HepG2 (cell line): ENCODE measurements around the gene SGSM1. TPM values are rescaled to one million over a fixed set of nuclear protein-coding genes. Genes with fewer than 3 reads are reported as not detected.

ENCODE experiments used
- ATAC-seq: fragments of 200-7000 bp; cut with Tn5 transposase; 3 replicates; pipeline ENCODE4 v1.9.1; 2020; ENCODE audit warnings: mild to moderate bottlenecking, moderate library complexity
- BruUV-seq: library from RNA; stranded (reverse); fragments of 400-500 nt; replicated peaks from 2 replicates; lab custom pipeline; 2021; lab: Mats Ljungman, UMichigan
- CTCF ChIA-PET: fragments of 300-600 bp; formaldehyde crosslinking; extraction: SDS; loops from one replicate; lab custom pipeline; 2021; ENCODE audit warnings: low total read pairs, inconsistent platforms, low intra/inter-chr PET ratio; lab: Yijun Ruan, JAX
- POLR2A ChIA-PET: fragments of 350-600 bp; sonication (Branson Sonifier 250); formaldehyde crosslinking; loops from one replicate; lab custom pipeline; 2020; ENCODE audit warnings: antibody characterized with exemption, inconsistent platforms; lab: Yijun Ruan, JAX
- DNase-seq: peaks from one replicate; pipeline ENCODE4 v3.0.0-alpha.2; 2015; ENCODE audit warnings: low spot score
- FAIRE-seq: peaks from 3 replicates; lab custom pipeline; 2011; peaks lifted over from hg19 to GRCh38; lab: Jason Lieb, UNC
- H2AFZ ChIP-seq: one replicate; pipeline ENCODE4 v1.6.1; 2011; ENCODE audit warnings: low read length, inconsistent platforms
- H3K27ac ChIP-seq: fragments of 300-600 bp; 3 replicates; pipeline ENCODE4 v1.8.0; 2011; ENCODE audit warnings: mixed run types, mild to moderate bottlenecking, mixed read lengths, low read length, inconsistent platforms; ENCODE audit not compliant: insufficient read depth; ENCODE audit errors: extremely low read length
- H3K27me3 ChIP-seq, 2 experiments: fragments of 200-600 bp in 1 of 2; 2 replicates in 1 of 2; 3 replicates in 1 of 2; pipeline versions ENCODE4 v1.6.0 to v1.8.0; 2011; ENCODE audit warnings: low read length in 2 of 2, mild to moderate bottlenecking in 2 of 2, moderate library complexity in 2 of 2, inconsistent platforms in 1 of 2; ENCODE audit not compliant: insufficient read depth in 2 of 2, control insufficient read depth in 1 of 2
- H3K36me3 ChIP-seq, 2 experiments: fragments of 200-600 bp in 1 of 2; replicated peaks in 1 of 2; 2 replicates in 1 of 2; 3 replicates in 1 of 2; pipeline versions ENCODE4 v1.5.1 to v1.8.0; 2011; ENCODE audit warnings: low read length in 2 of 2, inconsistent platforms in 1 of 2; ENCODE audit not compliant: insufficient read depth in 2 of 2, control insufficient read depth in 1 of 2
- H3K4me1 ChIP-seq: 2 replicates; pipeline ENCODE4 v1.5.1; 2012; ENCODE audit warnings: low read length, inconsistent platforms; ENCODE audit not compliant: insufficient read depth
- H3K4me2 ChIP-seq: 2 replicates; pipeline ENCODE4 v1.6.0; 2011; ENCODE audit warnings: low read depth, low read length, inconsistent platforms
- H3K4me3 ChIP-seq, 3 experiments: fragments of 200-600 bp in 1 of 3; sonication (generic), shearing (Covaris generic) in 1 of 3; replicated peaks in 1 of 3; 2 replicates each; pipeline ENCODE4 v1.5.1; 2011 to 2016; ENCODE audit warnings: low read length in 3 of 3, inconsistent platforms in 2 of 3, low read depth in 2 of 3, mild to moderate bottlenecking in 2 of 3, control low read depth in 1 of 3, mixed read lengths in 1 of 3; ENCODE audit not compliant: insufficient read depth in 1 of 3
- H3K79me2 ChIP-seq: one replicate; pipeline ENCODE4 v1.6.1; 2011; ENCODE audit warnings: low read length, inconsistent platforms; ENCODE audit not compliant: insufficient read depth
- H3K9ac ChIP-seq: 2 replicates; pipeline ENCODE4 v1.6.0; 2011; ENCODE audit warnings: mild to moderate bottlenecking, low read depth, low read length, inconsistent platforms; ENCODE audit not compliant: insufficient read depth
- H3K9me3 ChIP-seq: 2 replicates; pipeline ENCODE4 v1.5.1; 2012; ENCODE audit warnings: mild to moderate bottlenecking, low read length
- H4K20me1 ChIP-seq: 2 replicates; pipeline ENCODE4 v1.6.0; 2011; ENCODE audit warnings: inconsistent platforms, mild to moderate bottlenecking, low read length, moderate library complexity; ENCODE audit not compliant: insufficient read depth
- AHDC1 ChIP-seq: sonication (generic); formaldehyde crosslinking; IDR thresholded peaks from 2 replicates; pipeline ENCODE4 v1.5.1; 2020; ENCODE audit warnings: mild to moderate bottlenecking, missing genetic modification reagents, borderline replicate concordance
- CHCHD3 ChIP-seq: sonication (generic); formaldehyde crosslinking; IDR thresholded peaks from 2 replicates; pipeline ENCODE4 v1.8.0; 2022; ENCODE audit warnings: mild to moderate bottlenecking, missing genetic modification reagents, moderate library complexity
- KMT2B ChIP-seq: IDR thresholded peaks from 2 replicates; pipeline ENCODE4 v1.6.1; 2016; ENCODE audit warnings: missing genetic modification reagents, missing compliant biosample characterization
- NBN ChIP-seq: fragments of 450-650 bp; conservative IDR thresholded peaks from 2 replicates; pipeline ENCODE4 v1.6.1; 2017
- SAFB2 ChIP-seq: sonication (generic); formaldehyde crosslinking; IDR thresholded peaks from 2 replicates; pipeline ENCODE4 v1.5.1; 2020; ENCODE audit warnings: missing genetic modification reagents, low read depth, mild to moderate bottlenecking, borderline replicate concordance
- SAP130 ChIP-seq: IDR thresholded peaks from 2 replicates; pipeline ENCODE4 v1.6.1; 2016; ENCODE audit warnings: low read depth
- ZFP36 ChIP-seq: fragments of 150-350 bp; IDR thresholded peaks from 2 replicates; pipeline ENCODE4 v1.6.1; 2018; ENCODE audit warnings: borderline replicate concordance, low read length, low read depth; ENCODE audit not compliant: partially characterized antibody
- ZMYM2 ChIP-seq: sonication (generic); formaldehyde crosslinking; IDR thresholded peaks from 2 replicates; pipeline ENCODE4 v1.8.0; 2022; ENCODE audit warnings: mild to moderate bottlenecking, missing genetic modification reagents
- ZNF224 ChIP-seq: sonication (generic); formaldehyde crosslinking; IDR thresholded peaks from 2 replicates; pipeline ENCODE4 v1.5.0; 2020; ENCODE audit warnings: mild to moderate bottlenecking, missing genetic modification reagents
- ZNF33B ChIP-seq: sonication (generic); formaldehyde crosslinking; IDR thresholded peaks from 2 replicates; pipeline ENCODE4 v1.5.1; 2020; ENCODE audit warnings: mild to moderate bottlenecking, missing genetic modification reagents
- ZNF354B ChIP-seq: sonication (generic); formaldehyde crosslinking; IDR thresholded peaks from 2 replicates; pipeline ENCODE4 v1.8.0; 2022; ENCODE audit warnings: mild to moderate bottlenecking, missing genetic modification reagents
- ZNF44 ChIP-seq: sonication (generic); formaldehyde crosslinking; IDR thresholded peaks from 2 replicates; pipeline ENCODE4 v1.5.1; 2020; ENCODE audit warnings: mild to moderate bottlenecking, missing genetic modification reagents
- WGBS: methylation state at CpG from one replicate; pipeline ENCODE4 v1.1.6; 2017; ENCODE audit warnings: low lambda C conversion rate; 5-methylcytosine and 5-hydroxymethylcytosine counted together
- in situ Hi-C: cut with HindIII; loops from 2 replicates; pipeline ENCODE4 v1.10.0; 2017; ENCODE audit warnings: low pct_unique_long_range_greater_than_20kb; ENCODE audit not compliant: extremely low pct_ligation_motif_present
- intact Hi-C: fragments of 100-400 bp; cut with micrococcal nuclease; formaldehyde crosslinking; loops from one replicate; pipeline ENCODE4 v1.10.0; 2022; ENCODE audit not compliant: unreplicated experiment
- polyA plus RNA-seq, 8 experiments: library from polyadenylated mRNA; depleted of rRNA in 3 of 8; stranded (reverse) in 7 of 8; unstranded in 1 of 8; fragments of >200 nt; fragmentation: Illumina TruSeq in 4 of 8; extraction: Trizol in 4 of 8; gene quantifications; 2 replicates each; pipeline versions ENCODE4 v1.2.1 to v1.2.3, GENCODE V29; 2011 to 2016; ENCODE audit warnings: low read depth in 4 of 8, missing spikeins in 1 of 8, mixed read lengths in 1 of 8; ENCODE audit not compliant: insufficient read depth in 1 of 8
- total RNA-seq, 5 experiments: library from RNA; depleted of rRNA; stranded (reverse); fragments of >200 nt; fragmentation: Illumina TruSeq; extraction: Trizol; gene quantifications; 2 replicates each; pipeline ENCODE4 v1.2.3, GENCODE V29; 2016; ENCODE audit warnings: low read depth in 1 of 5

The SGSM1 gene
- total and polyA plus RNA-seq, 2 of the 13 experiments (the other 11 are each of a cell fraction or from before 2014, with no cell fraction given): 0.07 TPM; not detected in 1

- no peaks in the 10 kb centered on the region for H3K79me2 ChIP-seq
- DNase-seq (no peak), FAIRE-seq (no peak), ATAC-seq (no peak)
- no peak overlapping the region for H2AFZ ChIP-seq
- no peak overlapping the region for H3K27ac ChIP-seq
- no peak overlapping the region for H3K4me2 ChIP-seq
- in situ Hi-C loops: no loop called here
- WGBS: 17% methylated on average over 7 of the region's 11 CpGs
- no peak overlapping the region for H3K9ac ChIP-seq
- H3K9me3 ChIP-seq: no peaks in the 10 kb centered on the region
- intact Hi-C loops: no loop called here
- H3K27me3 ChIP-seq: peaks cover 0 to 17% of the 10 kb centered on the region in 2 experiments; a peak in 4 of 5 replicates
- no peaks in the 10 kb centered on the region for H4K20me1 ChIP-seq
- ChIA-PET CTCF (no interaction called here), POLR2A (no interaction called here)
- TF ChIP-seq KMT2B (CRISPR knock-in tag) (no peak), ZNF354B (CRISPR knock-in tag) (no peak), SAFB2 (CRISPR knock-in tag) (no peak), ZNF33B (no peak), ZMYM2 (CRISPR knock-in tag) (no peak), CHCHD3 (CRISPR knock-in tag) (no peak), ZNF224 (no peak), ZNF44 (CRISPR knock-in tag) (no peak), AHDC1 (CRISPR knock-in tag) (no peak), SAP130 (CRISPR knock-in tag) (no peak), ZFP36 (no peak), NBN (no peak)
- H3K4me3 ChIP-seq: no peak overlapping the region
- BruUV-seq: no TSS peak
- H3K4me1 ChIP-seq: no peaks in the 10 kb centered on the region
- no peaks in the 10 kb centered on the region for H3K36me3 ChIP-seq
These were observed 30.1 kb upstream of the SGSM1 start for GRCh38 chr22:24775769-24776492.
